ENCODE data around the gene ARMC7. TPM values are rescaled to one million over a fixed set of nuclear protein-coding genes. Genes with fewer than 3 reads are reported as not detected.
A peak's percentile ranks its signal among the peaks of the same experiment; 100 is the strongest.

ARMC7 gene
- total and polyA plus RNA-seq, 2 of the 13 experiments (the other 11 are each of a cell fraction or from before 2014, with no cell fraction given) = 3.9 to 4.2 TPM

GRCh38 chr17:75129576-75129975 lies 19.8 kb downstream of the ARMC7 start:
- FAIRE-seq (no peak), DNase-seq (ENCODE audit: low spot score) (no peak), ATAC-seq (no peak)
- peaks cover 27% of the 10 kb centered on the region for H3K4me1 ChIP-seq (ENCODE audit: insufficient read depth, low read length)
- H3K27ac ChIP-seq (ENCODE audit: extremely low read length, insufficient read depth, low read length) = no peak overlapping the region
- 98% methylated on average over 9 of the region's 9 CpGs for WGBS (ENCODE audit: low lambda C conversion rate)
- in situ Hi-C loops (cut with HindIII; ENCODE audit: extremely low pct_ligation_motif_present, low pct_unique_long_range_greater_than_20kb) (no loop called here), intact Hi-C loops (cut with micrococcal nuclease; ENCODE audit: unreplicated experiment) (no loop called here)
- H3K36me3 ChIP-seq (replicated peaks in 1 of 2; ENCODE audit: control insufficient read depth in 1 of 2, insufficient read depth in 2 of 2, low read length in 2 of 2) = peaks cover 6 to 18% of the 10 kb centered on the region in 2 experiments; a peak in 4 of 5 replicates
- peaks cover 8% of the 10 kb centered on the region for H3K79me2 ChIP-seq (ENCODE audit: insufficient read depth, low read length)
- no TSS peak for BruUV-seq (replicated peaks)
- no peak overlapping the region for H3K9ac ChIP-seq (ENCODE audit: insufficient read depth, low read depth, low read length)
- no peak overlapping the region for H3K4me3 ChIP-seq (replicated peaks in 1 of 3; ENCODE audit: insufficient read depth in 1 of 3, low read depth in 2 of 3, low read length in 3 of 3)
- peak; percentile 46; the same call in 1 of the 2 replicates for TF ChIP-seq PAF1 (CRISPR knock-in tag; IDR thresholded peaks at IDR 0.05)
- 0 out of 2 replicates have a peak, but pooled peaks have one; percentile 21 for TF ChIP-seq SP4 (CRISPR knock-in tag; IDR thresholded peaks at IDR 0.05)
- TF ChIP-seq MATR3 (CRISPR knock-in tag; IDR thresholded peaks at IDR 0.05) = no peak
- TF ChIP-seq ZNF230 (CRISPR knock-in tag; IDR thresholded peaks at IDR 0.05) = no peak
- TF ChIP-seq POLR2AphosphoS5 (IDR thresholded peaks at IDR 0.05; ENCODE audit: low read depth, low read length) = peak; percentile 34; the same call in 1 of the 2 replicates
- no peak for TF ChIP-seq ZNF775 (CRISPR knock-in tag; IDR thresholded peaks at IDR 0.05; ENCODE audit: borderline replicate concordance)
- no peak for TF ChIP-seq UBTF (CRISPR knock-in tag; IDR thresholded peaks at IDR 0.05)
- TF ChIP-seq KDM4B (CRISPR knock-in tag; IDR thresholded peaks at IDR 0.05) = no peak
- no peak for TF ChIP-seq BHLHE40 (IDR thresholded peaks at IDR 0.05; ENCODE audit: low read length)
- no peak for TF ChIP-seq ZC3H4 (CRISPR knock-in tag; IDR thresholded peaks at IDR 0.05; ENCODE audit: borderline replicate concordance)
- TF ChIP-seq GLI4 (CRISPR knock-in tag; IDR thresholded peaks at IDR 0.05; ENCODE audit: borderline replicate concordance) = no peak
- no peak for TF ChIP-seq NCOA2 (CRISPR knock-in tag; IDR thresholded peaks at IDR 0.05)
- 0 out of 2 replicates have a peak, but pooled peaks have one; percentile 45 for TF ChIP-seq SAFB2 (CRISPR knock-in tag; IDR thresholded peaks at IDR 0.05; ENCODE audit: borderline replicate concordance, low read depth)
- peak in 1 of 2 experiments; percentile 13; a peak in 1 of 4 replicates for TF ChIP-seq POLR2A (IDR thresholded peaks at IDR 0.05; ENCODE audit: insufficient read depth in 1 of 2, low read depth in 2 of 2, low read length in 2 of 2)
- H3K9me3 ChIP-seq (ENCODE audit: low read length) = no peaks in the 10 kb centered on the region
- peaks cover 4% of the 10 kb centered on the region; the same call in 1 of the 2 replicates for H4K20me1 ChIP-seq (ENCODE audit: insufficient read depth, low read length)
- H3K27me3 ChIP-seq (ENCODE audit: control insufficient read depth in 1 of 2, insufficient read depth in 2 of 2, low read length in 2 of 2) = no peaks in the 10 kb centered on the region
- POLR2A ChIA-PET = interaction anchor here (1.0 to 1.9 kb wide), 3 partner anchors 13 to 94 kb away, joined by 3 to 9 read pairs (median 5); no protein-coding TSS in a partner anchor
- H3K4me2 ChIP-seq (ENCODE audit: low read depth, low read length) = no peak overlapping the region
- CTCF ChIA-PET (ENCODE audit: low intra/inter-chr PET ratio, low total read pairs) = interaction anchor here (2.8 kb wide), 1 partner anchor 15 kb away, joined by 26 read pairs; no protein-coding TSS in a partner anchor
- H2AFZ ChIP-seq (ENCODE audit: low read length) = no peak overlapping the region
